ENCODE measurements around the gene MRFAP1L1. TPM values are rescaled to one million over a fixed set of nuclear protein-coding genes. Genes with fewer than 3 reads are reported as not detected.

The MRFAP1L1 gene
- polyA plus RNA-seq, 1 donor from 2014 or later, result 438 TPM

DNA sequence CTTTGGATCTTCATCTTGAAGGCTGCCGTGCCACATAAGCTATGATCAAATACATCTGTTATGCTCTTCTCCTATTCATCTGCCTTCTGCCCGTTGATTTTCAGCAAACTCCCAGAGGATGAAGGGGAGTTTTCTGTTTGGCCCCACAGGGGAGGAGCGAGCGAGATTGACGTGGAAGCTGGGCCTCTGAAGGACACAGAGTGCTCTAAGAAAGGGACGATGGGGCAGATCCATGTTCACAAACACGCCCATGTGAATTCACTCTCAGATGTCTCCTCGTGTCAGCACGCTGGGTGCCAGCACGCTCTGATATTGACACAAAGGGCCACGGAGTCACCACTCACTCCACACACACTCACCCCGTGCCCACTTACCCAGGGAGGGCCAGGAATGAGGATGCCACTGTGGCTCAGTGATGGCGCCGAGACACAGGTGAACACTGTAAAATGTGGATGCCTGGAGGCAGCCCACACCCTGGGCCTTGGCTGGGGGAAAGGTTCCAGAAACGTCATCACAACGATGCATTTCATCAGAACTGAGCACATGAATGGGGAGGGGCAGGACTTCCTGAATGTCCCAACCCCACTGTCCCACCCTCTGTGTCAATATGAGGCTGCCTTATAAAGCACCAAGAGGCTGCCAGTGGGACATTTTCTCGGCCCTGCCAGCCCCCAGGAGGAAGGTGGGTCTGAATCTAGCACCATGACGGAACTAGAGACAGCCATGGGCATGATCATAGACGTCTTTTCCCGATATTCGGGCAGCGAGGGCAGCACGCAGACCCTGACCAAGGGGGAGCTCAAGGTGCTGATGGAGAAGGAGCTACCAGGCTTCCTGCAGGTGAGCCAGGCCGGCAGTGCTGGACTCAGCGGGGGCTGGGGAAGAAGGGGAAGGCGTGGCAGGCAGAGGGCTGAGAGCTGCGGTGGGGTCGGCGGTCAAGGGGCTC is 16.2 kb downstream of the MRFAP1L1 start, which contains the start of gene S100P:
Gene S100P (plus strand): TSS at position 648 of the 946 bp plus-strand sequence. CDS start 55 bp downstream, at position 703.
- Histone ChIP-seq H4K20me1 (ENCODE audit: insufficient read depth) (no peaks in the 10 kb centered on the region), H3K79me2 (replicated peaks; ENCODE audit: insufficient read depth, low read length) (no peaks in the 10 kb centered on the region), H3K9me3 (ENCODE audit: low read length) (no peaks in the 10 kb centered on the region), H3K4me3 (ENCODE audit: low read length) (no peak within 1 kb of the TSS), H3F3A (ENCODE audit: insufficient read depth, low read length, poor library complexity, severe bottlenecking) (no peaks in the 10 kb centered on the region), H3K27me3 (ENCODE audit: insufficient read depth, low read depth, low read length) (no peaks in the 10 kb centered on the region), H2AFZ (ENCODE audit: low read depth, low read length) (no peak within 1 kb of the TSS), H3K27ac (ENCODE audit: low read length) (no peak within 1 kb of the TSS), H3K9me2 (ENCODE audit: insufficient read depth, low read length) (no peaks in the 10 kb centered on the region), H3K9ac (ENCODE audit: low read length) (no peak within 1 kb of the TSS), H3K36me3 (ENCODE audit: insufficient read depth, low read length) (no peaks in the 10 kb centered on the region), H3K4me2 (ENCODE audit: low read length) (no peak within 1 kb of the TSS)
- TF ChIP-seq, protein P1, sequence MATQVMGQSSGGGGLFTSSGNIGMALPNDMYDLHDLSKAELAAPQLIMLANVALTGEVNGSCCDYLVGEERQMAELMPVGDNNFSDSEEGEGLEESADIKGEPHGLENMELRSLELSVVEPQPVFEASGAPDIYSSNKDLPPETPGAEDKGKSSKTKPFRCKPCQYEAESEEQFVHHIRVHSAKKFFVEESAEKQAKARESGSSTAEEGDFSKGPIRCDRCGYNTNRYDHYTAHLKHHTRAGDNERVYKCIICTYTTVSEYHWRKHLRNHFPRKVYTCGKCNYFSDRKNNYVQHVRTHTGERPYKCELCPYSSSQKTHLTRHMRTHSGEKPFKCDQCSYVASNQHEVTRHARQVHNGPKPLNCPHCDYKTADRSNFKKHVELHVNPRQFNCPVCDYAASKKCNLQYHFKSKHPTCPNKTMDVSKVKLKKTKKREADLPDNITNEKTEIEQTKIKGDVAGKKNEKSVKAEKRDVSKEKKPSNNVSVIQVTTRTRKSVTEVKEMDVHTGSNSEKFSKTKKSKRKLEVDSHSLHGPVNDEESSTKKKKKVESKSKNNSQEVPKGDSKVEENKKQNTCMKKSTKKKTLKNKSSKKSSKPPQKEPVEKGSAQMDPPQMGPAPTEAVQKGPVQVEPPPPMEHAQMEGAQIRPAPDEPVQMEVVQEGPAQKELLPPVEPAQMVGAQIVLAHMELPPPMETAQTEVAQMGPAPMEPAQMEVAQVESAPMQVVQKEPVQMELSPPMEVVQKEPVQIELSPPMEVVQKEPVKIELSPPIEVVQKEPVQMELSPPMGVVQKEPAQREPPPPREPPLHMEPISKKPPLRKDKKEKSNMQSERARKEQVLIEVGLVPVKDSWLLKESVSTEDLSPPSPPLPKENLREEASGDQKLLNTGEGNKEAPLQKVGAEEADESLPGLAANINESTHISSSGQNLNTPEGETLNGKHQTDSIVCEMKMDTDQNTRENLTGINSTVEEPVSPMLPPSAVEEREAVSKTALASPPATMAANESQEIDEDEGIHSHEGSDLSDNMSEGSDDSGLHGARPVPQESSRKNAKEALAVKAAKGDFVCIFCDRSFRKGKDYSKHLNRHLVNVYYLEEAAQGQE (IDR thresholded peaks at IDR 0.05; ENCODE audit: borderline replicate concordance), result no peak
- no peak for TF ChIP-seq EP300 (conservative IDR thresholded peaks at IDR 0.05; ENCODE audit: poor library complexity, severe bottlenecking)
- no peak for TF ChIP-seq MXI1 (conservative IDR thresholded peaks at IDR 0.05; ENCODE audit: poor library complexity, severe bottlenecking)
- no peak for TF ChIP-seq EZH2 (IDR thresholded peaks at IDR 0.05; ENCODE audit: borderline replicate concordance, insufficient read depth, low read length, poor library complexity, severe bottlenecking)
- TF ChIP-seq, protein P2, sequence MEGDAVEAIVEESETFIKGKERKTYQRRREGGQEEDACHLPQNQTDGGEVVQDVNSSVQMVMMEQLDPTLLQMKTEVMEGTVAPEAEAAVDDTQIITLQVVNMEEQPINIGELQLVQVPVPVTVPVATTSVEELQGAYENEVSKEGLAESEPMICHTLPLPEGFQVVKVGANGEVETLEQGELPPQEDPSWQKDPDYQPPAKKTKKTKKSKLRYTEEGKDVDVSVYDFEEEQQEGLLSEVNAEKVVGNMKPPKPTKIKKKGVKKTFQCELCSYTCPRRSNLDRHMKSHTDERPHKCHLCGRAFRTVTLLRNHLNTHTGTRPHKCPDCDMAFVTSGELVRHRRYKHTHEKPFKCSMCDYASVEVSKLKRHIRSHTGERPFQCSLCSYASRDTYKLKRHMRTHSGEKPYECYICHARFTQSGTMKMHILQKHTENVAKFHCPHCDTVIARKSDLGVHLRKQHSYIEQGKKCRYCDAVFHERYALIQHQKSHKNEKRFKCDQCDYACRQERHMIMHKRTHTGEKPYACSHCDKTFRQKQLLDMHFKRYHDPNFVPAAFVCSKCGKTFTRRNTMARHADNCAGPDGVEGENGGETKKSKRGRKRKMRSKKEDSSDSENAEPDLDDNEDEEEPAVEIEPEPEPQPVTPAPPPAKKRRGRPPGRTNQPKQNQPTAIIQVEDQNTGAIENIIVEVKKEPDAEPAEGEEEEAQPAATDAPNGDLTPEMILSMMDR (IDR thresholded peaks at IDR 0.05; ENCODE audit: poor library complexity, severe bottlenecking), result no peak
- TF ChIP-seq TAF1 (IDR thresholded peaks at IDR 0.05; ENCODE audit: low read depth), result no peak
- no peak for TF ChIP-seq POLR2AphosphoS5 (IDR thresholded peaks at IDR 0.05)
- no peak for TF ChIP-seq SMC3 (conservative IDR thresholded peaks at IDR 0.05; ENCODE audit: poor library complexity)
- no peak for TF ChIP-seq RAD21 (conservative IDR thresholded peaks at IDR 0.05)

DNA sequence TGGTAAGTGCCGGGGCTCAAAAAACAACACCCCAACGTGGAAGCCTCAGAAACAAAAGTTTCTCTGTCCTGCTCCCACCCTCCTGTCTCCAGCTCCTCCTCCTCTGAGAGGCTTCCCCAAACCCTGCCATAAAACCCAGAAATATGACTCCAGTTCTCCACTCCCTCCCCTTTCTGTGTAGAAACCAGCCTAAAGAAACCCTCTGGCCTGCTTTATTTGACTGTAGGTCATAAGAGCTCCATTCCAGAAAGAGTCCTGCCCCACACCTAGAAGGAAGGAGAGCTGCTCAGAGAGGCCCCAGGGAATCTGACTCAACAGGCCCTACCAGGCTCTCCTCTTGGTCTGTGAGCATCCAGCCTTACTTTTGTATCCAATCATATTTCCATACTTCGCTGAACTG is 16.9 kb downstream of the MRFAP1L1 start:
- H2AFZ ChIP-seq (ENCODE audit: low read depth, low read length), result no peak overlapping the region
- H3K4me3 ChIP-seq (ENCODE audit: low read length), result no peak overlapping the region
- TF ChIP-seq POLR2AphosphoS5 (IDR thresholded peaks at IDR 0.05), result no peak
- TF ChIP-seq EP300 (conservative IDR thresholded peaks at IDR 0.05; ENCODE audit: poor library complexity, severe bottlenecking), result no peak
- no peak for TF ChIP-seq RAD21 (conservative IDR thresholded peaks at IDR 0.05)
- no peak for TF ChIP-seq TAF1 (IDR thresholded peaks at IDR 0.05; ENCODE audit: low read depth)
- TF ChIP-seq, protein P2 (IDR thresholded peaks at IDR 0.05; ENCODE audit: poor library complexity, severe bottlenecking), result no peak
- no peak overlapping the region for H3K27ac ChIP-seq (ENCODE audit: low read length)
- no peak overlapping the region for H3K9ac ChIP-seq (ENCODE audit: low read length)
- H4K20me1 ChIP-seq (ENCODE audit: insufficient read depth), result no peaks in the 10 kb centered on the region
- no peak overlapping the region for H3K4me2 ChIP-seq (ENCODE audit: low read length)
- no peaks in the 10 kb centered on the region for H3F3A ChIP-seq (ENCODE audit: insufficient read depth, low read length, poor library complexity, severe bottlenecking)
- no peaks in the 10 kb centered on the region for H3K36me3 ChIP-seq (ENCODE audit: insufficient read depth, low read length)
- H3K79me2 ChIP-seq (replicated peaks; ENCODE audit: insufficient read depth, low read length), result no peaks in the 10 kb centered on the region
- H3K9me3 ChIP-seq (ENCODE audit: low read length), result no peaks in the 10 kb centered on the region
- H3K27me3 ChIP-seq (ENCODE audit: insufficient read depth, low read depth, low read length), result no peaks in the 10 kb centered on the region
- no peaks in the 10 kb centered on the region for H3K9me2 ChIP-seq (ENCODE audit: insufficient read depth, low read length)
